GM12878 (cell line): Measurements from ENCODE around the gene NUP62. TPM values are rescaled to one million over a fixed set of nuclear protein-coding genes. Genes with fewer than 3 reads are reported as not detected.

Source experiments
- ATAC-seq: fragments of 200-7000 bp; cut with Tn5 transposase; 3 replicates; pipeline ENCODE4 v1.9.1; 2020; ENCODE audit warnings: mild to moderate bottlenecking, moderate library complexity
- BruUV-seq: library from RNA; stranded (reverse); fragments of 400-500 nt; replicated peaks from 2 replicates; lab custom pipeline; 2021; lab: Mats Ljungman, UMichigan
- CTCF ChIA-PET: fragments of 300-600 bp; sonication (Branson Sonifier 250); formaldehyde crosslinking; extraction: SDS; loops from one replicate; lab custom pipeline; 2021; ENCODE audit warnings: inconsistent platforms; lab: Yijun Ruan, JAX
- POLR2A ChIA-PET: fragments of 350-600 bp; formaldehyde crosslinking; extraction: SDS; loops from one replicate; lab custom pipeline; 2021; ENCODE audit warnings: inconsistent platforms; lab: Charles Lee
- RAD21 ChIA-PET: fragments of 300-600 bp; sonication (Branson Sonifier 250); formaldehyde crosslinking; loops from one replicate; lab custom pipeline; 2023; ENCODE audit warnings: antibody characterized with exemption; ENCODE audit not compliant: unreplicated experiment; lab: Charles Lee
- SMC1A ChIA-PET: fragments of 300-600 bp; sonication (Branson Sonifier 250); formaldehyde crosslinking; loops from one replicate; lab custom pipeline; 2023; ENCODE audit not compliant: unreplicated experiment, uncharacterized antibody; lab: Charles Lee
- DNase-seq: peaks from one replicate; pipeline ENCODE4 v3.0.0-alpha.2; 2011; ENCODE audit warnings: low read depth, low spot score
- FAIRE-seq: peaks from 3 replicates; lab custom pipeline; 2011; peaks lifted over from hg19 to GRCh38; lab: Jason Lieb, UNC
- H2AFZ ChIP-seq: 2 replicates; pipeline ENCODE4 v1.6.0; 2011; ENCODE audit warnings: low read depth, low read length, control low read depth; ENCODE audit not compliant: control insufficient read depth
- H3K27ac ChIP-seq: 2 replicates; pipeline ENCODE4 v1.5.1; 2011; ENCODE audit warnings: control low read depth; ENCODE audit not compliant: control insufficient read depth, insufficient read depth
- H3K27me3 ChIP-seq, 2 experiments: replicated peaks in 1 of 2; 2 replicates each; pipeline versions ENCODE4 v1.6.0 to v1.6.1; 2011; ENCODE audit warnings: low read length in 1 of 2; ENCODE audit not compliant: control insufficient read depth in 2 of 2, insufficient read depth in 2 of 2
- H3K36me3 ChIP-seq, 2 experiments: 2 replicates each; pipeline ENCODE4 v1.5.1; 2011; ENCODE audit warnings: low read length in 1 of 2; ENCODE audit not compliant: control insufficient read depth in 2 of 2, insufficient read depth in 2 of 2
- H3K4me1 ChIP-seq: 2 replicates; pipeline ENCODE4 v1.6.1; 2011; ENCODE audit warnings: mild to moderate bottlenecking, low read length, moderate library complexity, mixed read lengths; ENCODE audit not compliant: control insufficient read depth, insufficient read depth
- H3K4me2 ChIP-seq: 2 replicates; pipeline ENCODE4 v1.6.0; 2011; ENCODE audit warnings: control low read depth; ENCODE audit not compliant: control insufficient read depth, insufficient read depth
- H3K4me3 ChIP-seq: fragments of 200-600 bp; sonication (generic); 2 replicates; pipeline ENCODE4 v1.5.1; 2016
- H3K79me2 ChIP-seq: 2 replicates; pipeline ENCODE4 v1.6.0; 2011; ENCODE audit warnings: low read length; ENCODE audit not compliant: control insufficient read depth, insufficient read depth
- H3K9ac ChIP-seq: 2 replicates; pipeline ENCODE4 v1.8.0; 2011; ENCODE audit warnings: low read length, control low read depth, mixed read lengths; ENCODE audit not compliant: control insufficient read depth, insufficient read depth
- H3K9me3 ChIP-seq: replicated peaks from 3 replicates; pipeline ENCODE4 v1.5.1; 2011; ENCODE audit warnings: mild to moderate bottlenecking, low read length; ENCODE audit not compliant: control insufficient read depth, insufficient read depth
- H4K20me1 ChIP-seq: 2 replicates; pipeline ENCODE4 v1.6.0; 2011; ENCODE audit not compliant: control insufficient read depth, insufficient read depth
- ASH2L ChIP-seq: fragments of 300-600, 200-600 bp; sonication (generic); IDR thresholded peaks from 2 replicates; pipeline ENCODE4 v1.6.1; 2017; ENCODE audit warnings: low read depth, mild to moderate bottlenecking, borderline replicate concordance
- BCL11A ChIP-seq: IDR thresholded peaks from 2 replicates; pipeline ENCODE4 v1.6.1; 2011; ENCODE audit warnings: low read depth, low read length
- E2F8 ChIP-seq: fragments of 450-650 bp; IDR thresholded peaks from 2 replicates; pipeline ENCODE4 v1.6.1; 2018; ENCODE audit warnings: mild to moderate bottlenecking, low read depth, moderate library complexity; ENCODE audit not compliant: partially characterized antibody
- ELK1 ChIP-seq: IDR thresholded peaks from 2 replicates; pipeline ENCODE4 v1.6.1; 2012; ENCODE audit warnings: low read depth, low read length, improper control_type of control experiment
- HDAC2 ChIP-seq: fragments of 200-600 bp; sonication (generic); IDR thresholded peaks from 2 replicates; pipeline ENCODE4 v1.6.1; 2017
- HDAC6 ChIP-seq: fragments of 200-600 bp; sonication (generic); IDR thresholded peaks from one replicate; pipeline ENCODE4 v1.8.0; 2017; ENCODE audit warnings: antibody characterized with exemption; ENCODE audit not compliant: unreplicated experiment
- IKZF1 ChIP-seq: fragments of 450-650 bp; conservative IDR thresholded peaks from 2 replicates; pipeline ENCODE4 v1.6.1; 2017; ENCODE audit warnings: antibody characterized with exemption, mild to moderate bottlenecking
- KDM1A ChIP-seq: fragments of 200-600 bp; sonication (generic); IDR thresholded peaks from 2 replicates; pipeline ENCODE4 v1.6.1; 2016; ENCODE audit warnings: borderline replicate concordance
- MTA2 ChIP-seq: fragments of 450-650 bp; IDR thresholded peaks from 2 replicates; pipeline ENCODE4 v1.6.1; 2016; ENCODE audit warnings: low read depth, mild to moderate bottlenecking, moderate library complexity
- RELA ChIP-seq: fragments of 450-650 bp; IDR thresholded peaks from 2 replicates; pipeline ENCODE4 v1.8.0; 2014; ENCODE audit warnings: borderline replicate concordance; ENCODE audit not compliant: partially characterized antibody
- SIN3A ChIP-seq: IDR thresholded peaks from 2 replicates; pipeline ENCODE4 v1.6.1; 2012; ENCODE audit warnings: low read depth, low read length, improper control_type of control experiment
- SUPT20H ChIP-seq: IDR thresholded peaks from 2 replicates; pipeline ENCODE4 v1.6.1; 2011; ENCODE audit warnings: low read depth, mild to moderate bottlenecking, low read length, moderate library complexity, borderline replicate concordance; ENCODE audit not compliant: control insufficient read depth
- TAF1 ChIP-seq: IDR thresholded peaks from 2 replicates; pipeline ENCODE4 v1.6.1; 2011; ENCODE audit warnings: mild to moderate bottlenecking, low read depth, low read length, borderline replicate concordance
- ZNF687 ChIP-seq: fragments of 450-650 bp; IDR thresholded peaks from 2 replicates; pipeline ENCODE4 v1.6.1; 2017; ENCODE audit warnings: mild to moderate bottlenecking, moderate library complexity
- WGBS: methylation state at CpG from one replicate; pipeline ENCODE4 v1.1.6; 2016; ENCODE audit warnings: low lambda C conversion rate; ENCODE audit not compliant: insufficient replicate concordance, insufficient coverage; ENCODE audit errors: missing lambda C conversion rate; 5-methylcytosine and 5-hydroxymethylcytosine counted together
- in situ Hi-C: fragments of 300-500 bp; cut with MboI; formaldehyde crosslinking; loops from 9 replicates; pipeline ENCODE4 v1.14.3; 2018; ENCODE audit warnings: mixed read lengths
- intact Hi-C: fragments of 100-400 bp; cut with micrococcal nuclease; formaldehyde crosslinking; loops from one replicate; pipeline ENCODE4 v1.14.2; 2022; ENCODE audit not compliant: unreplicated experiment
- polyA plus RNA-seq, 11 experiments: library from polyadenylated mRNA; depleted of rRNA in 4 of 11; unstranded in 6 of 11; stranded (reverse) in 5 of 11; fragments of >200 nt; fragmentation: Nextera tagmentation in 4 of 11; fragmentation: Illumina TruSeq in 1 of 11; extraction: Ambion mirVana in 4 of 11; extraction: Trizol in 1 of 11; gene quantifications; 1 replicate in 1 of 11; 2 replicates in 10 of 11; pipeline versions ENCODE4 v1.2.1 to v1.2.3, GENCODE V29; 2011 to 2016; ENCODE audit warnings: inconsistent platforms in 2 of 11, missing spikeins in 2 of 11, low read depth in 1 of 11
- total RNA-seq, 4 experiments: library from RNA; depleted of rRNA in 3 of 4; stranded (reverse); fragments of >200 nt in 3 of 4; fragmentation: Illumina TruSeq in 1 of 4; extraction: Trizol in 1 of 4; gene quantifications; 2 replicates each; pipeline versions ENCODE4 v1.2.1 to v1.2.3, GENCODE V29; 2013 to 2021

NUP62 gene
- total and polyA plus RNA-seq, 10 of the 15 experiments (the other 5 are each of a cell fraction or from before 2014, with no cell fraction given) = 19.5 to 110 (median 66.9) TPM

- Histone ChIP-seq H3K27me3 (no peaks in the 10 kb centered on the region), H2AFZ (peak within 1 kb of the TSS; percentile 3), H3K4me1 (peaks cover 40% of the 10 kb centered on the region), H3K79me2 (peaks cover 38% of the 10 kb centered on the region), H3K9ac (peak within 1 kb of the TSS; percentile 78), H3K4me3 (peak within 1 kb of the TSS; percentile 77), H4K20me1 (no peaks in the 10 kb centered on the region), H3K9me3 (no peaks in the 10 kb centered on the region), H3K27ac (peak within 1 kb of the TSS; percentile 91), H3K4me2 (peak within 1 kb of the TSS; percentile 86), H3K36me3 (no peaks in the 10 kb centered on the region; a peak in 2 of 4 replicates)
- intact Hi-C loops (loop anchor here (1.0 to 2.0 kb wide), 4 partner anchors 10 to 32 kb away; partner anchors contain the start of genes AKT1S1, ATF5, NUP62 and TBC1D17), in situ Hi-C loops (loop anchor here (25.0 kb wide), 1 partner anchor 1260 kb away; the partner anchor contains the start of genes CA11 and DBP)
- RAD21 ChIA-PET = interaction anchor here (0.7 to 5.4 kb wide), 8 partner anchors 9 to 79 kb away, joined by 3 to 66 read pairs (median 7); partner anchors contain the start of genes ATF5, MED25 and NUP62
- no TSS peak for BruUV-seq
- ATAC-seq = peak; percentile 57
- peak; percentile 98 for FAIRE-seq
- POLR2A ChIA-PET = interaction anchor here (1.3 to 8.2 kb wide), 9 partner anchors 9 to 31 kb away, joined by 3 to 116 read pairs (median 16); partner anchors contain the start of genes ATF5 and NUP62
- WGBS = 2% methylated on average over 20 of the region's 20 CpGs
- SMC1A ChIA-PET = interaction anchor here (0.9 to 7.3 kb wide), 6 partner anchors 11 to 31 kb away, joined by 3 to 110 read pairs (median 6); partner anchors contain the start of genes AKT1S1, ATF5 and NUP62
- CTCF ChIA-PET = interaction anchor here (0.7 to 6.3 kb wide), 6 partner anchors 11 to 262 kb away, joined by 3 to 71 read pairs (median 4); no protein-coding TSS in a partner anchor
- DNase-seq = peak; percentile 96
- TF ChIP-seq TAF1 (peak; percentile 63; the same call in 1 of the 2 replicates), ZNF687 (peak; percentile 59; the same call in 1 of the 2 replicates), KDM1A (no peak), HDAC6 (no peak), MTA2 (peak; percentile 70), ASH2L (no peak), IKZF1 (peak; percentile 98), E2F8 (no peak), SIN3A (peak; percentile 53; the same call in 1 of the 2 replicates), SUPT20H (no peak), HDAC2 (no peak), ELK1 (no peak), RELA (peak; percentile 94), BCL11A (peak; percentile 73; the same call in 1 of the 2 replicates)
Observed at GRCh38 chr19:49896863-49897621, 32.3 kb downstream of the NUP62 start, which contains the start of gene IL4I1. TSS of gene IL4I1 (minus strand) at chr19:49896887. CDS start at chr19:49896160, 727 bp downstream.
